Large intestine (tissue), 3 donors: ENCODE results near the gene RHBDL3. TPM values are rescaled to one million over a fixed set of nuclear protein-coding genes. Genes with fewer than 3 reads are reported as not detected.
A peak's percentile ranks its signal among the peaks of the same experiment; 100 is the strongest.

ENCODE experiments used
- DNase-seq, 2 donors: peaks; one replicate each; pipeline versions ENCODE4 v3.0.0 to v3.0.0-alpha.2; 2013
- H3K27ac ChIP-seq: one replicate; pipeline ENCODE4 v1.5.1; 2013; ENCODE audit warnings: low read length
- H3K27me3 ChIP-seq: 2 replicates; pipeline ENCODE4 v1.6.1; 2013; ENCODE audit warnings: low read length; ENCODE audit not compliant: control insufficient read depth, insufficient read depth
- H3K36me3 ChIP-seq: 2 replicates; pipeline ENCODE4 v1.6.1; 2013; ENCODE audit warnings: low read length; ENCODE audit not compliant: control insufficient read depth, insufficient read depth
- H3K4me1 ChIP-seq: one replicate; pipeline ENCODE4 v1.6.1; 2013; ENCODE audit warnings: low read length; ENCODE audit not compliant: control insufficient read depth, insufficient read depth
- H3K4me3 ChIP-seq: one replicate; pipeline ENCODE4 v1.5.1; 2013; ENCODE audit warnings: low read length
- H3K9me3 ChIP-seq: one replicate; pipeline ENCODE4 v1.6.1; 2013; ENCODE audit warnings: mild to moderate bottlenecking, low read depth, low read length, moderate library complexity; ENCODE audit not compliant: control insufficient read depth
- WGBS: methylation state at CpG from one replicate; pipeline ENCODE4 v1.1.5; 2013; ENCODE audit warnings: low lambda C conversion rate; ENCODE audit not compliant: insufficient coverage; 5-methylcytosine and 5-hydroxymethylcytosine counted together
- polyA plus RNA-seq: library from polyadenylated mRNA; unstranded; fragments of 120-200 nt; gene quantifications from one replicate; pipeline ENCODE4 v1.2.1, GENCODE V29; 2013

Gene RHBDL3
- polyA plus RNA-seq, 1 donor: 0.88 TPM

DNA sequence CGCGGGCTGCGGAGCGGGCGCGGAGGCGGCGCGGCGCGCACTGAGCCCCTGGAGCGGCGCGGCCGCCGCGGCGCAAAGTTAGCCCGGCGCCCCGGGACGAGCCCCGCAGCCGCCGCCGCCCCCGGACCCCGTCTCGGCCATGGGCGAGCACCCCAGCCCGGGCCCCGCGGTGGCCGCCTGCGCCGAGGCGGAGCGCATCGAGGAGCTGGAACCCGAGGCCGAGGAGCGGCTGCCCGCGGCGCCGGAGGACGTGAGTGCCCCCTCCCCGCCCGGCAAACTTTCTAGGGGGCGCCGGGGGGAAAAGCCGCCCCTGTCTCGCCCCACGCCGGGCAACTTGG lies 388 bp downstream of the RHBDL3 start:
- H3K4me1 ChIP-seq: peaks cover 8% of the 10 kb centered on the region
- no peak overlapping the region for H3K27ac ChIP-seq
- WGBS: no CpG with 5 or more reads among the region's 55 CpGs
- peaks cover 84% of the 10 kb centered on the region for H3K27me3 ChIP-seq
- H3K4me3 ChIP-seq: peak overlapping the region; percentile 37
- H3K36me3 ChIP-seq: no peaks in the 10 kb centered on the region
- H3K9me3 ChIP-seq: peaks cover 3% of the 10 kb centered on the region
- no peak for DNase-seq

DNA sequence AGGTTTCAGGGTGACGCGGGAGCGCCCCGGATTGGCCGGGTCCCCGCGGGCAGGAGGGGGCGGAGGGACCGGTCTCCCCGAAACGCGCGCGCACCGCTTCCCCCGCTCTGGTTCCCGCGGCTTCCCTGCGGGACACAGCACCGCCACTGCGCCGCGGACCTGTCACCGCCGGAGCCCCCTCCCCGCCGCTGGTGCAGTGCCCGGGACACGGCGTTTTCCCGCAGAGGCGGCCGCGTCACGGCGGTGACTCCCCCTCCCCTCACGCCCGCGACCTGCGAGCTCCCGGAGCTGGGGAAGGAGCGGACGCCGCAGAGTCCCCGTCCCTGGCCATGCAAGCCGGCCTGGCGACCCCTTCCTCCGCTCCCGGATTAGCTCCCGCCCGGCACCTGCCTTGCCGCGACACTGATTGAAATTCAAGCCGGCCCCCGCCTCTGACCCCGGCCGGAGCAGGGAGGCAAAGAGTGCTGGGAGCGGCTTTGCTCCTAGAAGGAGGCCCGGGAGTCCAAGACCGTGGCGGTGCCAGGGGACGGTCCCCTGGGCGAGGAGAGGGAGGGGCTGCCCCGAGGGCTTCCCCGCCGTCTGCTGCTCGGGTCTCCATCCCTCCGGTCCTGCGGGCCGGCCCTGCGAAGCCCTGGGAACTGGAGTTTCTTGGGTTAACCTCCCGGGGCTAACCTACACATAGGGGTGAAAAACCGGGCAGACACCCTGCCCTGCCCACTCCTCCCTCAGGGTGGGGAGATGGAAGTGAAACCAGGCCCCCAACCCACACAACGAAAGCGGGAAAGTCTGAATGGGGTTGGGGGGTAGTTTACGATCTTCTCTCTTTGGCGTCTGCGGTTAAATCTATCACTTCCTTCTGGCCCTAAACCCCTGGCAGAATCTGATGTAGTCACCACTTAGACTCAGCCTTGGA lies 1.0 kb downstream of the RHBDL3 start:
- Histone ChIP-seq H3K9me3 (peaks cover 3% of the 10 kb centered on the region), H3K36me3 (no peaks in the 10 kb centered on the region), H3K27ac (no peak overlapping the region), H3K27me3 (peaks cover 83% of the 10 kb centered on the region), H3K4me1 (peaks cover 8% of the 10 kb centered on the region), H3K4me3 (peak overlapping the region; percentile 37)
- WGBS: no CpG with 5 or more reads among the region's 78 CpGs
- DNase-seq: no peak

DNA sequence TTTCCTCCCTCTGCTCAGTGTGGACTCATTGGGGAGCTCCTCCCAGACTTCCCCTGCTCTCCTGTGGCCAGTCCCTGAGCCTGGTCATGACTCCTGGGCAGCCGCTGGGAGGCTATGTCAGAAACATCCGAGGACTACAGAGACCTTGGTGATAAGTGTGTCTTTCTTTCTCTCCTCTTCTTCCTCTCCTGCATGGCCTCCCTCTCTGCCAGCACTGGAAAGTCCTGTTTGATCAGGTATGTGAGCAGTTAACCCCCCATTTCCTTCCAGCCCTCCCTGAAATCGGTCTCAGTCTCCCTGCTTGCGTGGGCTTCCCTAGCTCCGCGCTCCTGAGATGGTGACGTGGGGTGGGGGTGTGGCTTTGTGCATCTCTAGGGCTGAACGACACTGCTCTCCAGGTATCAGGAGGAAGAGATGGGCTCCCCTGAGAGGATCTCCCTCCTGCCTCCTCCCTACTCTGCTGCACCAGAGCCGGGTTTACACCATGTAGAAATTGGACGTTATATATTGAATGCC lies 2.1 kb downstream of the RHBDL3 start:
- H3K36me3 ChIP-seq: no peaks in the 10 kb centered on the region
- H3K27me3 ChIP-seq: peaks cover 81% of the 10 kb centered on the region
- no peak overlapping the region for H3K4me3 ChIP-seq
- WGBS: no CpG with 5 or more reads among the region's 10 CpGs
- H3K9me3 ChIP-seq: peaks cover 3% of the 10 kb centered on the region
- H3K27ac ChIP-seq: no peak overlapping the region
- H3K4me1 ChIP-seq: peaks cover 8% of the 10 kb centered on the region
- no peak for DNase-seq

DNA sequence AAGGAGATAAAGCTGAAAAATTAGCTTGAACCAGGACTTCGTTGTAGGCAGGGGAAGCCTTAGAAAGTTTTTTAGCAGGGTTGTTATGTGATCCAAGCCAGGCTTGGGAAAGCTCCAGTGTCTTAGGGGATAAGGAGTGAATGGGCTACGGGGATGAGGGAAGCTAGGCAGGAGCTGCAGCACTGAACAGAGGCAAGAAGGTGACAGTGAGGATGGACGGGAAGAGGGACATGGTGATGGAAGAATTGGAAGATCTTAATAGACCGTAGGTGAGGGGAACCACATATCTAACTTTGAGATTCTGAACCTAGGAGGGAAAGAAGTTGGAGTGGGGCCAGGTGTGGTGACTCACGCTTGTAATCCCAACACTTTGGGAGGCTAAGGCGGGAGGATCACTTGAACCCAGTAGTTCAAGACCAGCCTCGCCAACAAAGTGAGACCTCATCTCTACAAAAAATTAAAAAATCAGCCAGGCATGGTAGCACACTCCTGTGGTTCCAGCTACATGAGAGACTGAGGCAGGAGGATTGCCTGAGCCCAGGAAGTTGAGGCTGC lies 3.2 kb downstream of the RHBDL3 start:
- H3K4me1 ChIP-seq: peaks cover 8% of the 10 kb centered on the region
- peaks cover 80% of the 10 kb centered on the region for H3K27me3 ChIP-seq
- WGBS: 80% methylated on average over 1 of the region's 7 CpGs
- H3K4me3 ChIP-seq: no peak overlapping the region
- no peak for DNase-seq
- no peaks in the 10 kb centered on the region for H3K36me3 ChIP-seq
- H3K9me3 ChIP-seq: peaks cover 3% of the 10 kb centered on the region
- H3K27ac ChIP-seq: no peak overlapping the region

DNA sequence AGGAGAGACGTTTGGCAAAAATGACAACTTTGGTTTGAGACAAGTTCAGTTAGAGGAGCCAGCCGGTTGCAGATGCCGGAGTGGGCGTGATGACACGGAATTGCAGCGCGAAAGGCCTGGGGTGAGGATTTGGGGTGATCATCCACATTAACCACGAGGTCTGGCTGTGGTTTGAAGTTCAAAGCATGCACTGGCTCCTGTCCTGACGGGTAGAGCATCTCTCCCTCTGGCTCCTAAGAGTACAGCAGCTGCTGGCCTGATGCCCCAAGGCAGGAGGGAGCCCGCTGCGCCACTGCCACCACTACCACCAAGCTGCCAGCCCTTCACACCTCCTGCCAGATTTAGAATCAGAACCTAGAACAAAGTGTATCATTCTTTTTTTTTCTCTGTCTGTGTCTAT lies 3.7 kb downstream of the RHBDL3 start:
- Histone ChIP-seq H3K27me3 (peaks cover 80% of the 10 kb centered on the region), H3K4me3 (no peak overlapping the region), H3K9me3 (peaks cover 3% of the 10 kb centered on the region), H3K36me3 (no peaks in the 10 kb centered on the region), H3K27ac (no peak overlapping the region), H3K4me1 (peaks cover 8% of the 10 kb centered on the region)
- DNase-seq: no peak
- WGBS: no CpG with 5 or more reads among the region's 11 CpGs

DNA sequence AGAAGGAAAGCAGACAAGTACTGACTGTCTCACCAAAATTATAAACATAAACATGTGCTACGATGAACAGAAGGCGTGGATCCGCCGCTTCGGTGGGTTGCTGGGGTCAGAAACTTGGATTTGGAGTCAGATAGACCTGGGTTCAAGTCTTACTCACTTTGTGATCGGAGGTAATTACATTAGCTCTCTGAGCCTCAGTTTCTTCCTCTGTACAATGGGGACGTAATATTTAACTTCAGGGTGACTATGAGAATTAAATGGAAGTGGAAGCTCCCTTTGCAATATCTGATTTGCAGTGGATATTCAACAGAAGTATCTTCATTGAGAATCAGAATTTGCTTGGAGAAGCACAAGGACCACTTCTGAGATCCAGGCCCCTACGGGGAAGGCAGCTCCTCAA lies 6.2 kb downstream of the RHBDL3 start:
- Histone ChIP-seq H3K36me3 (no peaks in the 10 kb centered on the region), H3K27ac (no peak overlapping the region), H3K27me3 (peaks cover 75% of the 10 kb centered on the region), H3K4me3 (no peak overlapping the region), H3K4me1 (peaks cover 5% of the 10 kb centered on the region), H3K9me3 (no peaks in the 10 kb centered on the region)
- 86% methylated on average over 1 of the region's 8 CpGs for WGBS
- no peak for DNase-seq

DNA sequence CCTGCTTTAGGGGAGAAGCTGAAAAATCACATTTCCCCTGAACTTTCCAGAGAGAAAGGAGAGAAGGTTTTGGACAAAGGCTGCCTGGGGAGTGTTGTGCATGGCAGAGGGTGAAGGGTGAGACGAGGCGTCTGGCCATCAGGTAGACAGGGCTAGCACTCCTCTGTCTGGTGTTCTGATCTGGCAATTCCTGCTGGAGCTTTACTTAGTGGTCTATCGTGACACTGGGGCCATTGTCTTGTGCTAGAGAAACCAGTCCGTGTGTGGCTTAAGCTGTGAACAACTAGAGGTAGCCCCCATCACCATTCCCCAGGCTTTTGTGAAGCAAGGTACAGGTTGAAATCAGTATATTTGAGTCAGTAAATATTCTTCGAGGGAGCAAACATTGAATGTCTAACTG lies 8.5 kb downstream of the RHBDL3 start:
- H3K27me3 ChIP-seq: peaks cover 54% of the 10 kb centered on the region

DNA sequence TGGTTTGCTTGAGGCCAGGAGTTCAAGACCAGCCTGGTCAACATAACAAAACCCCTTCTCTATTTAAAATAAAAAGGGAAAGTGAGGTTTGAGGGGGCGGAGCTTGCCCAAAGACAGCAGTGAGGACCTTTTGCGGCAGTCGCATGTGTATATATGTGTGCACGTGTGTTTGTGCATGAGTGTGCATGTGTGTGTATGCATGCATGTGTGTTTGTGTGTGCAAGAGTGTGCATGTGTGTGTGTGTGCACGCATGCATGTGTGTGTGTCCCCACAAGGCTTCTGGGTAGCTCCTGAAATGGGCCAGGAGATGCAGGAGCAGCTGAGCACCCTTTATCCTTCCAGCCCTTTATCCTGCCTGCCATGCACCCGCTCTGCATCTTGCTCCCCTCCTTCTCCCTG lies 9.0 kb downstream of the RHBDL3 start:
- DNase-seq: no peak
- H3K4me1 ChIP-seq: no peaks in the 10 kb centered on the region
- no peaks in the 10 kb centered on the region for H3K36me3 ChIP-seq
- no peaks in the 10 kb centered on the region for H3K9me3 ChIP-seq
- H3K27me3 ChIP-seq: peaks cover 55% of the 10 kb centered on the region
- no peak overlapping the region for H3K4me3 ChIP-seq
- WGBS: no CpG with 5 or more reads among the region's 6 CpGs
- no peak overlapping the region for H3K27ac ChIP-seq

More for the DNA sequence above, 8.5 kb downstream of the RHBDL3 start:
- no peaks in the 10 kb centered on the region for H3K4me1 ChIP-seq
- H3K4me3 ChIP-seq: no peak overlapping the region
- WGBS: no CpG with 5 or more reads among the region's 5 CpGs
- no peak overlapping the region for H3K27ac ChIP-seq
- H3K36me3 ChIP-seq: no peaks in the 10 kb centered on the region
- H3K9me3 ChIP-seq: no peaks in the 10 kb centered on the region
- no peak for DNase-seq

DNA sequence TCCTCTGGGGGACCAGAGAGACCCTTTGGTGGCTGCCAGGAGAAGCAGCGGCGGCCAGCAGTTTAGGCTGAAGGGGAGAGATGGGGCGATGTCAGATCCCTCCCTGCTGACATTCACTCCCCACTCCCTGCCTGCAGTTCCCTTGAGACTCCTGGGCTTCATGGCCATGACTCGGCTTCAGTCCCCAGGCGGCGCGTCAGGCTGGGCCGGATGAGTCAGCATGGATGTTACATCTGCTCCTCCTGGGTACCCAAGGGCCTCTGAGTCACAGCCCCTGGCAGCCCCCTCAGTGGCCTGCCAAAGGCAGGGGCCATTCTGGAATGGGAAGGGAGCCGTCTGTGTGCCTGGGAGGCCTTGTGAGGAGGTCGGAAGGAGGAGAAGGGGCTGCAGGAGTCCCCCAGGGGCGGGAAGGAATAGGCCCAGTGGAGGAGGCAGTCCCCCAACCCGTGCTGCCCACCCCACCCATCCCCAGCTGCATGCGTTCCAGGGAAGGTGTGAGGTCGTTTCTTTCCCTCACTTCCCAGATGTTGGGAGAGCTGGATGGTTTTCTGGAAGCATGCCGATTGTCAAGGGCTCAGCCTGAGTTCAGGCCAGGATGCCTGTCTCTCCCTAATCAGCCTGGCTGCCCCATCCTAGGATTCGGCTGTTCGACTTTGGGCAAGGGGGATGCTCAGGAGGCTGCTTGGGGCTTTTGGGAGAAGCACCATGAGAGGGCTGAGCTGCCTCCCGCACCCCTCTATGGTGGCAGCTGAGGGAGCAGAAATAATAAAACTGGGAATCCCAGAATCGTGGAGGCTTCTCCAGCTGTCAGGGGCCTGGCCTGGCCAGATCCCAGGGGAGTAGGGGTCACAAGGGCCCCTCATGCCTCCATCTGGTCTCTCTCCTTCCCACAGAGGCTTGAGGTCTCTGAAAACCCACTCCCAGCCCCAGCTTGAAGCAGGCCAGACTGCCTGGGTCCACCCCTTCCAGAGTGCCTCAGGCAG lies 9.7 kb downstream of the RHBDL3 start:
- H3K9me3 ChIP-seq: no peaks in the 10 kb centered on the region
- DNase-seq: no peak
- H3K4me3 ChIP-seq: no peak overlapping the region
- no peak overlapping the region for H3K27ac ChIP-seq
- H3K36me3 ChIP-seq: no peaks in the 10 kb centered on the region
- H3K27me3 ChIP-seq: peaks cover 56% of the 10 kb centered on the region
- no CpG with 5 or more reads among the region's 19 CpGs for WGBS
- no peaks in the 10 kb centered on the region for H3K4me1 ChIP-seq

DNA sequence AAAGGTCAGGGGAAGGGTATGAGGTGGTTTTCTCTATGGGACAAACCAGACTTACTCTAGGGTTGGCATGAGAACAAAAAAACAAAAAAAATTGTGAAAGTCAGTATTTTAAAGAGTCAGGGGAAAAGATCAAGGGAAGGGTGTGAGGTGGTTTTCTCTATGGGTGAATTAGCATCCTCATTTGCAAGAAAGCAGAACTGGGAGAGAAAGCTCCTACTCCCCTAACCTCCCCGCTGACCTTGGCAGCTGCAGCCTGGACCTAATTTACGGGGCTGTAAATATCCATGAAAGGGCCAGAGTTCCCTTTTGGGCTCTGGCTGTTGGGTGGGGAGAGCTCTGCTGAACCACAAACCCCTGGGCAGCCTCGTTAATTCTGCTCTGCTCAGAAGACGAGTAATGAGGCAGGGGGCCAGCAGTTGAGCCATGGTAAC lies 10.6 kb downstream of the RHBDL3 start:
- Histone ChIP-seq H3K4me1 (no peaks in the 10 kb centered on the region), H3K27ac (no peak overlapping the region), H3K36me3 (no peaks in the 10 kb centered on the region), H3K9me3 (no peaks in the 10 kb centered on the region), H3K27me3 (peaks cover 59% of the 10 kb centered on the region), H3K4me3 (no peak overlapping the region)
- DNase-seq: no peak
- WGBS: no CpG with 5 or more reads among the region's 4 CpGs
